Measurements from ENCODE around the gene HBM.

HBM gene

DNA sequence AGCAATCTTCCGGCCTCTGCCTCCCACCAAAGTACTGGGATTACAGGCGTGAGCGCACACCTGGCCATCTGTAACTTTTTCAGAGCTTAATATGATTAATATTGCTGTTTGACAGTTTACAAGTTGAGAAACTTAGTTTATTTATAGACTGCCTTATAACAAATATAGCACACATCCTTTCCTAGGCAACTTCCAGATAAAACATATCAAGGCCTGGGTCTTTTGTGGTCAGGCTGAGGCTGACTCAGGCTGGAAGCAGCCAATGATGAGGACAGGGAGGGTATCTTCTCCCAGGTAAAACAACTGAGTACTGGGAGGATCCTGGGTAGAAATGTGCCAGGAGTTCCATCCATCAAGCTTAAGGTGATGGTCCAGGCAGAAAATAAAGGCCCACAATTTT lies 47.2 kb downstream of the HBM start:
- no peaks in the 10 kb centered on the region for H4K20me1 ChIP-seq (ENCODE audit: low read depth, low read length)
- H2AFZ ChIP-seq (ENCODE audit: low read depth, low read length, severe bottlenecking) = no peak overlapping the region
- no peaks in the 10 kb centered on the region for H3K9me3 ChIP-seq (ENCODE audit: insufficient read depth, low read length)
- TF ChIP-seq, protein P1, sequence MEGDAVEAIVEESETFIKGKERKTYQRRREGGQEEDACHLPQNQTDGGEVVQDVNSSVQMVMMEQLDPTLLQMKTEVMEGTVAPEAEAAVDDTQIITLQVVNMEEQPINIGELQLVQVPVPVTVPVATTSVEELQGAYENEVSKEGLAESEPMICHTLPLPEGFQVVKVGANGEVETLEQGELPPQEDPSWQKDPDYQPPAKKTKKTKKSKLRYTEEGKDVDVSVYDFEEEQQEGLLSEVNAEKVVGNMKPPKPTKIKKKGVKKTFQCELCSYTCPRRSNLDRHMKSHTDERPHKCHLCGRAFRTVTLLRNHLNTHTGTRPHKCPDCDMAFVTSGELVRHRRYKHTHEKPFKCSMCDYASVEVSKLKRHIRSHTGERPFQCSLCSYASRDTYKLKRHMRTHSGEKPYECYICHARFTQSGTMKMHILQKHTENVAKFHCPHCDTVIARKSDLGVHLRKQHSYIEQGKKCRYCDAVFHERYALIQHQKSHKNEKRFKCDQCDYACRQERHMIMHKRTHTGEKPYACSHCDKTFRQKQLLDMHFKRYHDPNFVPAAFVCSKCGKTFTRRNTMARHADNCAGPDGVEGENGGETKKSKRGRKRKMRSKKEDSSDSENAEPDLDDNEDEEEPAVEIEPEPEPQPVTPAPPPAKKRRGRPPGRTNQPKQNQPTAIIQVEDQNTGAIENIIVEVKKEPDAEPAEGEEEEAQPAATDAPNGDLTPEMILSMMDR (IDR thresholded peaks at IDR 0.05; ENCODE audit: insufficient read depth, low read length, poor library complexity, severe bottlenecking) = no peak
- TF ChIP-seq EZH2phosphoT487 (conservative IDR thresholded peaks at IDR 0.05; ENCODE audit: low read length) = no peak
- H3F3A ChIP-seq (ENCODE audit: insufficient read depth) = 0 out of 2 replicates have a peak, but pooled peaks cover 4% of the 10 kb centered on the region
- H3K36me3 ChIP-seq (ENCODE audit: low read length) = peaks cover 5% of the 10 kb centered on the region; the same call in 1 of the 2 replicates
- no peak overlapping the region for H3K4me3 ChIP-seq (ENCODE audit: insufficient read depth, low read length, poor library complexity, severe bottlenecking)
- H3K9me2 ChIP-seq (replicated peaks; ENCODE audit: insufficient read depth, low read length) = no peaks in the 10 kb centered on the region
- H3K9ac ChIP-seq (ENCODE audit: low read length) = no peak overlapping the region
- H3K79me2 ChIP-seq (ENCODE audit: insufficient read depth, low read length) = peaks cover 56% of the 10 kb centered on the region
- H3K27ac ChIP-seq (ENCODE audit: low read depth, low read length) = no peak overlapping the region
- H3K27me3 ChIP-seq (ENCODE audit: low read length) = no peaks in the 10 kb centered on the region
- H3K4me2 ChIP-seq (ENCODE audit: low read depth, low read length, poor library complexity, severe bottlenecking) = no peak overlapping the region
